ENCODE results near the gene PRLR.
"Not testable (repeated sequence)": the region's sequence is repeated elsewhere in the genome, so short reads cannot be mapped to it uniquely, and the experiment has no call there.

PRLR gene

GRCh38 chr5:35230038-35230611, at the start of gene PRLR:
Gene PRLR (minus strand): TSS chr5:35230487. CDS start chr5:35089620, 140,867 bp downstream.
- DNase-seq, result peak; percentile 20

DNA sequence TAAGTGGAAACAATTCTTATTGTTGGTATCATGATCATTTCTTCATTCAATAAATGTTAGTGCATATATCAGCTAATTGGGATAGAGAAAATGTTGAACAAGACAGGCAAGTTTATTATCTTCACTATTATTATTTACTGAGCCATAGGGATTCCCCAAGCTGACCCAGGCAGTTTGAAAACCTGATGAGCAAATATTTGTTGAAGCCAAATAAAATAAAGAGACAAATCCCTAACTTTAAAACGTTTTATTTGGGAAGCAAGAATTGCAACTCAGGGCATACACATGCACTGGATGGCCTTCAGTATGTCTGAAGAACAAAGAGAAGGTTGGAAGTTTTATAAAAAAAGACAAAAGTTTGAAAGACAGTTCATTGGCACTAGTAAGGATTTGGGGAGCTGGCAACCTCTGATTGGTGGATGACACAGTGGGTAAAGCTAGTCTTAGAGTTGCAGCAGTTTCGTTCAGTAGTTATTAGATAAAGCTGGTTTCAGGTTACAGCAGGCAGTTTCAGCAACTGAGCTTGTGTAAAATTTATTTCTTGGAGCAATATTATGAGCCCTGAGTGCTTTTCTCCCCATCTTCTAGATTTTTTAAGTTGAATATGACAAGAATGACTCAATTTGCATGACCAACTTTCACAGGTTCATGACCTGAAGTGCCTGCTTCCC, 44.7 kb upstream of the PRLR start:
- no peak for DNase-seq

GRCh38 chr5:35269006-35269405, 38.7 kb upstream of the PRLR start:
- DNase-seq, result no peak

DNA sequence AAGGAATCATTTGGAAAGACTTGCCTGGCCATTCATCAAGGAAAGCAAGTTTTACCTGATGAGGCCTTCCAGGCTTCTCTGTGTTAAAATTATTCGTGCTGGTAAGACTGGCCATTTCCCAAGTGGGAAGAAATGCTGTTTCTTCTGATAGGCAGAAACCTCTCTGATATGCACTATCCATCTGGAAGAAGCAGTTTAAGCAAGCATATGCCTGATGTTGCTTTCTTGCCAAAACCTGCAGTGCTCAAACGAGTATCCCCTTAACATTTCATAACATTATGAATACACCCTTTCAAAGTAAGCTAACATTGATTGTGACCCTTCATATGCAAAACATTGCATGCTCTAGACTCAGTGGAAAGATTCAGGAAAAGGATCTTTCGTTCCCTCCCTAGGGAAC, 36.0 kb upstream of the PRLR start:
- DNase-seq, result no peak

DNA sequence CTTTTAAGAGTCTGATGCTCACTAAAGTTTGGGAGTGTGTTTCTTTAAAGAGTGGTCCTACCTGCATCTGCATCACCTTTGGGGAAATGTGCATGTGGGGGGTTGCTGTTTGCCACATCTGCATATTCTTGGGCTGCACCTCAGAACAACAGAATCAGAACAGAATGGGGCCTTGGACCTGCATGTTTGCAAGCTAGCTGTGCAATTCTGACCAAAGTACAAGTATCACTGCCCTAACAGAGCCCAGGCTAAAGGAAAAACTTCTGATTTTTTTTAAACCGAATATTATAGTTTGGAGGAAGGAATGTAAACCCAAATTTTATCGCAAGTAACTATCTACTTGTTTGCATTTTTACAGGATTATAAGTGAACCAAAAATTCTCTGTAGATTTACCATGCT, 34.2 kb upstream of the PRLR start:
- no peak for DNase-seq

- no peak for DNase-seq
These were observed 33.1 kb upstream of the PRLR start for GRCh38 chr5:35263266-35263877.

DNA sequence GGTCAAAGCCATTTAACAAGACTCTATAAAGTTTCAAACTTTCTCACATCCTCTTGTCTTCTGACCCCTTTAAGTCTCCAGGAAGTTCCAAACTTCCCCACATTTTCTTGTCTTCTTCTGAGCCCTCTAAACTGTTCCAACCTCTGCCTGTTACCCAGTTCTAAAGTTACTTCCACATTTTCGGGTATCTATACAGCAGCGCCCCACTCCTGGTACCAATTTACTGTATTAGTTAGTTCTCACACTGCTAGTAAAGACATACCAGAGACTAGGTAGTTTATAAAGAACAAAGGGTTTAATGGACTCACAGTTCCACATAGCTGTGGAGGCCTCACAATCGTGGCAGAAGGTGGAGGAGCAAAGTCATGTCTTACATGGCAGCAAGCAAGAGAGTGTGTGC, 23.3 kb upstream of the PRLR start:
- DNase-seq, result no peak

DNA sequence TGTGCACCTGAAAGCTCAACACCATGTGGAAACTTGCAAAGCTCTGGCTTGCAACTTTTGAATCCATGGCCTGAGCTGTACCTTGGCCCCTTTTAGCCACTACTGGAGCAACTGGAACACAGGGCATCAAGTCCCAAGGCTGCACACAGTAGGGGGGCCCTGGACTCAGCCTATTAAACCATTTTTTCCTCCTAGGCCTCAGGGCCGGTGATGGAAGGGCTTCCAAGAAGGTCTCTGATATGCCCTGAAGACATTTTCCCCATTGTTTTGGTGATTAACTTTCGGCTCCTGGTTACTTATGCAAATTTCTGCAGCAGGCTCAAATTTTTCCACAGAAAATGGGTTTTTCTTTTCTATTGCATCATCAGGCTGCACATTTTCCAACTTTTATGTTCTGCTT, 22.7 kb upstream of the PRLR start:
- no peak for DNase-seq

DNA sequence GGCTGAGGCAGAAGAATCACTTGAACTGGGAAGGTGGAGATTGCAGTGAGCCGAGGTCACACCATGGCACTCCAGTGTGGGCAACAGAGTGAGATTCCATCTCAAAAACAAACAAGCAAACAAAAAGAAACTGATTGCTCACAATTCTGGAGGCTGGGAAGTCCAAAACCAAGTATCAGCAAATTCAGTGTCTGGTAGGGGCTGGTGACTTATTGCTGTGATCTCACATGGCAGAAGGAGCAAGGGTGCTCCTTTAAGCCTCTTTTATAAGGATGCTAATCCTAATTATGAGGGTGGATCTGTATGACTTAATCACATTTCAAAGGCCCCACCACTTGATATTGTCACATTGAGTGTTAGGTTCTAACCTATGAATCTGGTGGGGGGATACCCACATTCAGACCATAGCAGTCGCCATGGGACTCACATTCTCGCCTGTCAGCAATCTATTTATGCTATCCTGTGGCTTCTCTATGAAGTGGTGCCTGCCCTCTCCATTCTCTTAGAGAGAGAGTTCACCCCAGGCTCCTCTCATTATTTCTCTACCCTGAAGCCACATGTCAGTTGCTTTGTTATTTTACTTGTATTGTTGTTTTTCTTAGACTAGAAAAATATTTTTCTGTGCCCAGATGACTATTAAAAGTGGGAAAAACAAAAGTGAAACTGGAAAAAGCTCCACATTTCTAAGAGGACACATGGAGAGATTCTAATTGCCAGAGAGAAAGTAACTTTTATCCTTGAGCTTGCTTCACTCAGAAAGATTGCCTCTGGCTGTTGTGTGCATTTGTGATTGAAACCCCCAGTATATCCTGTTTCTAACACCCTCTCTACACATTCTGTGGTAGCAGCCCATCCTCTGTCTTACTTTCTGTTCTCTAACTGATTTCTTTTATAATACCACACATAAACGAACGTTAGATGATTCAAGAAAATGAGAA, 18.8 kb upstream of the PRLR start:
- DNase-seq, result no peak

- no peak for DNase-seq
These were observed 17.4 kb upstream of the PRLR start for GRCh38 chr5:35247648-35248034.

GRCh38 chr5:35246900-35247647, 16.8 kb upstream of the PRLR start:
- DNase-seq, result no peak

- no peak for DNase-seq
These were observed 16.1 kb upstream of the PRLR start for GRCh38 chr5:35246411-35246810.

DNA sequence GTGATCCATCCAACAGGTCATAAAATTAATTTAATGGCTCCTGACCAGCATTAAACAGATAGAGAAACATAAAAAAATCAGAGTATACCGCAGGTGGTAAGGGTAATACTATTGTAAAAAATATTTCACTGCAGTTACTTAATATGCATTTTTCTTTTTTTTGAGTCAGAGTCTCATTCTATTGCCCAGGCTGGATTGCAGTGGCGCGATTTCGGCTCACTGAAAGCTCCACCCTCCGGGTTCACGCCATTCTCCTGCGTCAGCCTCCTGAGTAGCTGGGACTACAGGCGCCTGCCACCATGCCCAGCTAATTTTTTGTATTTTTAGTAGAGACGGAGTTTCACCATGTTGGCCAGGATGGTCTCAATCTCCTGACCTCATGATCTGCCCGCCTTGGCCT, 15.1 kb upstream of the PRLR start:
- not testable (repeated sequence) for DNase-seq

DNA sequence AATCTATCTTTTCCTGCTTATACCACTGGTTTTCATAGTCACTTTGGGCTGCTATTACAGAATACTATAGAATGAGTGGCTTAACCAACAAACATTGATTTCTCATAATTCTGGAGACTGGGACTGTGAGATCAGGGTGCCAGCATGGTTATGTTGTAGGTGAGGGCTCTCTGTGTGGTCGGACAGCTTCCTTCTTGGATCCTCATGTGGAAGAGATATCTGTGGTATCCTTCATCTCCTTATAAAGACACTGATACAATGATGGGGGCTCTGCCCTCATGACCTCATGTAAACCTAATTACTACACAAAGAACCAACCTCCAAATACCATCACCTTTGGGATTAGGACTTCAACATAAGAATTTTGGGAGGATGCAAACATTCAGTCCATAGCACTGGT, 13.9 kb upstream of the PRLR start:
- DNase-seq, result no peak

- no peak for DNase-seq
These were observed 12.5 kb upstream of the PRLR start for GRCh38 chr5:35242702-35243258.

DNA sequence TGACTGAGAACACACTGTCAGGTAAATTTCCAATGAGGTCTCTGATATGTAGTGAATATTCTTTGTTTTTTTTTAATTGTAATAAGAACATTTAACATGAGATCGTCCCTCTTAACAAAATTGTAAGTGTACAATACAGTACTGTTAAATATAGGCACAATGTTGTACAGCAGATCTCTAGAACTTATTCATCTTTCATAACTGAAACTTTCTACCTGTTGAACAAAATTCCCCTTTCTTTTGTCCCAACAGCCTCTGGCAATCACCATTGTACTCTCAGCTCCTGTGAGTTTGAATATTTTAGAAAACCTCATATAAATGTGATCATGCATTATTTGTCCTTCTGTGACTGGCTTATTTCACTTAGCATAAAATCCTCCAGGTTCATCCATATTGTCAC, 10.6 kb upstream of the PRLR start:
- no peak for DNase-seq

- no peak for DNase-seq
These were observed 9.8 kb upstream of the PRLR start for GRCh38 chr5:35239911-35240610.

DNA sequence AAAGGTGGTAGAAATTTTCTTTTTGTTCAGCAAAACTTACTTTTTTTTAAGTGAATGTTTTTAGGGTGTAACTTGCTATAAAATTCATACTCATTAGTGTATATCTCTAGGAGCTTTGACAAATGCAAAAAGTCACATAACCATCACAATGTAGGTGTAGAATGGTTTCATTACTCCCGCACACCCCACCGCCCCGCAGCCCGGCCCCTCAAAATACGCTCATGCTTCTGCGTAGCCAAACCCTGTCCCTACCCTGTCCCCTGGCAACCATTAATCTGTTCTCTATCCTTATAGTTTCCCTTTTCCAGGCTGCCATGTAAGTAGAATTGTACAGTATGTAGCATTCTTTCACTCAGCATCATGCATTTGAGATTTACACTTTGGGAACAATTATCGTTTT, 9.2 kb upstream of the PRLR start:
- no peak for DNase-seq

- no peak for DNase-seq
These were observed 7.5 kb upstream of the PRLR start for GRCh38 chr5:35237580-35238376.

DNA sequence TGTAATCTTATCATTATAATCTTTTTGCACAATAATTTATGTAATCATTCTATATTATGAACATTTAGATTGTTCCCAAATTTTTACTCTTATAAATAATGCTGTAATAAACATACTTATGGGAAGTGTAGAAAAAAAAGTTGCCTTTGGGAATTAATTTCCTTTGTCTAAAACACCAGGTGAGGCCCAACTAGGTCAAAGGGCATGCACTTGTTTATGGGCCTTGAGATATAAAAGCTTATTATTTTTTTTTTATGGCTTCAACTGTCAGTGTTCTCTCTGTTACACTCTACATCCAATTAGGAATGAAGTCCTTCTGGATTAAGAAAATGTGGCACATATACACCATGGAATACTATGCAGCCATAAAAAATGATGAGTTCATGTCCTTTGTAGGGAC, 6.5 kb upstream of the PRLR start:
- DNase-seq, result no peak

DNA sequence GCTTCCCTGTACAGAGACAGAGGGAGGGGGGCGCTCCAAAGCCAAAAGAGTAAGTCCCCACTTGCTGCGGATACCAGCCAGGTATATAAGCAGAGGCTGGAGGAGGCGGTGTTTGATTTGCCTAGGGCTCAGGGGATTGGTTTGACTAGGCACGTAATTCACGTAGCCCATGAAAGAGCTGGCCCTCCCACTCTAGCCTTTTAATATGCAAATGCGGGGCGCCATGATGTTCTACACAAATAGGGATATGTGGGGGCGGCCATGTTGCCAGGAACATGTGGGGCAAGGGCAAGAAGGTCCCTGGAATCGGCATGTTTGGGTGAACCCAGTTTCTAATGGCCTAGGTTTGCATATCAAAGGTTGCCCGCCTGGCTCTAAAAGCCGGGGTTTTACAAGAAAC, 3.3 kb upstream of the PRLR start:
- DNase-seq, result no peak
